IPS DF 4.7 (cell line): Measurements from ENCODE around the gene MAML3.

Experiments used
- DNase-seq: peaks from one replicate; pipeline ENCODE4 v3.0.0-alpha.2; 2013; ENCODE audit warnings: low spot score; ENCODE audit errors: extremely low read depth

Gene MAML3

DNA sequence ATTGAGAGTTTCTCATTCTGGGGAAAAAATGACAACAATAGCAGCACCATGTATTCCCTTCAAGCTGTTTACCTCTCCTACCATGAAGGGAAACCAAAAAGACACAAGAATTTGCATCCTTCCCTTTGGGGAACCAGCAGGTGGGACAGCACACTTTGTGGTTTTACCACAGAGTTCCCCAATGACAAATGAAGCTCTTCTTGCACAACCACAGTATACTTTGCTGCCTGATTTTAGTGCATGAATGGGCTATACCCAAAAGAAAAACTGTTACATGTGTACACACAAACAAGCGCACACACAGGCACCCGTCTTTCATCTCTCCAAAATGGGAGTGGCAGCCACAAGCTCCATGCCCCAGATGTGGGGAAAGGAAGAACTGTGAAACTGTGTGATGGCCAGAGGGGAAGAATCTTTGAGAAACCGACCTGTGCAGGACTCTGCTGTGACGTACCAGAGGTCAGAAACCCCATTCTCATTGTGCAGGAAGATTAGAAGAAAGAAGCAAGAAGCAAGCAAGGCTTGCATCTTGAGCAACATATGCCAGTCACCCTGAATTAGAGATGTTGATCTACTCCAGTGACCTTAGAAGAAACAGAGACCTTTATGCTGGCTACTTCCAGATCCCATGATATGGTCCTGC lies 2.7 kb upstream of the MAML3 start:
- DNase-seq = no peak

DNA sequence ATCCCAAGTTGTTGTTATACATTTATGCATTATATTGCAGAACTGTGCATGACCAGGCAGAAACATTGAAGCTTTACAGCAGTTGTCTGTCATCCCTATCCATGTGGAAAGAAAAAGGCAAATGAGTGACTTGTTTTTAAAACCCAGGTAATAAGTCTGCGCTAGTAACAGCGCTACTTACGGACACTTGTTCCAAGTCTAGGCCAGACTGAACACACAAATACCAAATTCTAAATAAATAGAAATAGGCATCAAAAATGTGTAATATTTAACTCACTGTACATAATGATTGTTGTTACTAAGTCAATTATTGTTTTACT lies 548 bp upstream of the MAML3 start:
- DNase-seq = no peak

DNA sequence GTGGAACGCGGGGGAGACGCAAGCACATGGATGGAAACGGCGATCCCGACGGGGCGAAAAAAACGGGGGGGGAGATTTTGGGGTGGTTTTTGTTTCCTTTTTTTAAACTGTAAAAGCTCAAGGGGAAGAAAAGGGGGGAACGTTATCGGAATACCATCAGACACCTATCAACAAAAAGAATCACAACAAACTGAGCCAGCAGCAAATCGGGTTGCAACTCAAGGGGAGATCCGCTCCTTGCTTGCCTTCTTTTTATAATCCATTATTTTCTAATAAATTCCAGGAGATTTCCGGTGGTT lies 616 bp downstream of the MAML3 start:
- no peak for DNase-seq

DNA sequence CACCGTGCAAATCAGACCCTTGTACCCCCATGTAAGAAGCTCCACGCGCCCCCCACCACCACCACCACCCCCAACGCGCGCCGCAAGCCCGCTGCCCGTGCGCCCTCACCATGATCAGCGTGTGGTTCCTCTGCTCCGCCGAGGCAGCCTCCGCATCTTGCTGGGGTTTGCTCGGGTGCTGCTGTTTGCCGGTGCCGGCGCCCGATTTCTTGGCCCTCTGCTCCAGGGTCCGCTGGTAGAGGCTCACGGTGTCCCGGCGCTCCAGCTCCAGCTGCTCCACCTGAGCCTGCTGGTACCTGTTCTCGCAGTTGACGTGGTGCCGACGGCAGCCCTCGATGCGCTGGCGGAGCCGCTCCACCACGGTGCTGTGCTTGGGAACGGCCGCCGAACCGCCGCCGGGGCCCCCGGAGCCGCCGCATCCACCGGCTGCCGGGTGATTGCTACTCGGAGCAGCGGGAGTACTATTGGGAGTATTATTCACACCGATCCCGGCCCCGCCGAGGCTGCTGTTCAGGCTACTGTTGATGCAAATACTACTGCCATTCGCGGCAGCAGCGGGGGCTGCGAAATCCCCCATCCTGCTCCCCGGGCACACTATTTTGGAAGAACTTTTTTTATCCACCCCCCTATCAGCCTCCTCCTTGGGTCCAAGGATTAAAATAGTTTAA lies 1.1 kb downstream of the MAML3 start:
- no peak for DNase-seq

DNA sequence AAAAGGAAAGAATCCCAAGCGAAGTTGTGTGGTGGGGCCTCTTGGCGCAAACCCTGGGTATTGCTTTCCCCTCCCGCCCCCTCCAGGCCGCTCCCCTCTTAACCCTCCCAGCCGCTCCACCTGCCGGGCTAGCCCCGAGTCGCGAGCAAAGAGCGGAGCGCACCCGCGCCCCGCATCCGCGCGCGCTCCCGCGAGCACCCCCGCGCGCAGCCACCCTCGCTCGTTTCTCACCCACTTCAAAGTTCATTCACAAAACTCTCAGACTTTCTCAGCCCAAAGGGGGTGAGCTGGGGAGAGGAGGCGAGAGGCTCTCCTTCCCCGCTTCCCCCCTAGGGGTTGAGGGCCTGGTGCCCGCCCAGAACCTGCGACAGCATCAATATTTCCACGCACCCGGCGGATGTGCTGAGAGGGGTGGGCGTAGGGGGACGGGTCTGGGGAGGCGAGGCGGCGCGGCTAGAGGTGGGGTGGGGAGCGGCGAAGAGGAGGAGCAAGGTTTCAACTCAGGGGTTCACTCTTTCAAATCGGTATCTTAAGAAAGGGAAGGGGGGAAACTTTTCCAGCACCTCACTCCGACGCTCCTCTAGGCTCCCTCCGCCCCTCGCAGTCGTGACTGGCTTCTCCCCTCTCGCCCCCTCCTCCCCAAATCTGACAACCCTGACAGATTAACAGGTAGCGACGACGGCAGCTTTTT lies 1.8 kb downstream of the MAML3 start:
- DNase-seq = no peak

DNA sequence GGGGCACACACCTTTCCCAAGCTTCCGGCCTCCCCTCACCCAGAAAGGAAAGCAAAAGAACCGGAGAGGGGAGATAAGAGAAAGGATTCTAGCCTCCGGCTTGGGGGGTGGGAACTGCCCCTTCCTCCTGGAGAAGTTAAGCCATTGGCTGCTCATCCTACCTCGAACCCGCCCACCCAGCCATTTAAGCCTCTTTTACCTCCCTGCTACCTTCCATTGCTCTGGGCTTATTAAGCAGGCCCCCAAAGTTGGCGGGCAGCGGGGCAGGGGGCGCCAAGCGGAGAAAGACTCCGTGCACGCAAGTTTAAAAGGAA lies 2.3 kb downstream of the MAML3 start:
- DNase-seq = peak; percentile 81

DNA sequence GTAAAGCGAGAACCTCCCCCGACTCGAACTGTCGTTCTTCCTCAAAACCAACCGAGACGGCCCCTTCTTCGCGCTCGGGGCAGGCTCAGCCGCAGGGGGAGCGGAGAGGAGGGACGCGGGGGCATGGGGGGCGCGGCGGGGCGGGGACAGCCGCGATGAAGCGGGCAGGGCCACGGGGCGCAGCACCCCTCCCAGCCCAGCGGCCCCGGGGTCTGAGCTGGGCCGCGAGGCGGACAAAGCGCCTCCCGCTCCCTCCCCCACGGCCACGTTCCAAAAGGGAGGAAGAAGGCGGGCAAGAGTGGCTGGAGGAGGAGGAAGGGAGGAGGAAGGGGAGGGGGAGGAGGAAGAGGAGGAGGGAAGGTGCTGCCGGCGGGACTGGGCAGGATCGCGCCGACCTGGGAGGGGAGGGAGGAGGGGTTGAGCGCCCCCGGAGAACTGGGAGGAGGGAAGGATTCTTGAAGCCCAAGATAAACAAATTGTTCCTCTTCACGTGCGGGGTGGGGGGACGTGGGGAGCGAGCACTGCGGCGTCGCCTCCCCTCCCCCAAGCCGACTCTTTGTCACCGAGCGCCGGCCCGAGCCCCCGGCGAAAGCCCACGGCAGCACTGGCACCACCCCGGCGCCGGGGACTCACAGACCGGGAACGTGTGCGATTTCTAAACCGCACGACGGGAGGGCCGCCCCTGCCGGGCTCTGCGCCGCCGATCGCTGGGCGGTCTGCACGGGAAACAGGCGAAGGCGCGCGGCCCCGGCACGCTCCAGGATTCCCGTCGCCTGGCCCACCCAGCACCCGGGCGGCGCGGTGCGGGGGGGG lies 2.9 kb downstream of the MAML3 start:
- peak; percentile 68 for DNase-seq

DNA sequence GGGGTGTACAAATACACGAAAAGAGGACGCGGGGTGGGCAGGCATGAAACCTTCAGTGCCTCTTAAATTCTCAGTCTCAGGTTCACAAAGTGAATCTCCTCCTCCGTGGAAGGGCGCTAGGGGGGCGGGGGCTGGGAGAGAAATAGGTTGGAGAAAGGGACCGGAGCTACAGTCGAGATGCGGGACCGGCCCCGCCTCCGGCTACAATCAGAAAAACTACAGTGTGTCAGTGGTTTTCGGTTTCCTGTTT lies 3.4 kb downstream of the MAML3 start:
- no peak for DNase-seq

DNA sequence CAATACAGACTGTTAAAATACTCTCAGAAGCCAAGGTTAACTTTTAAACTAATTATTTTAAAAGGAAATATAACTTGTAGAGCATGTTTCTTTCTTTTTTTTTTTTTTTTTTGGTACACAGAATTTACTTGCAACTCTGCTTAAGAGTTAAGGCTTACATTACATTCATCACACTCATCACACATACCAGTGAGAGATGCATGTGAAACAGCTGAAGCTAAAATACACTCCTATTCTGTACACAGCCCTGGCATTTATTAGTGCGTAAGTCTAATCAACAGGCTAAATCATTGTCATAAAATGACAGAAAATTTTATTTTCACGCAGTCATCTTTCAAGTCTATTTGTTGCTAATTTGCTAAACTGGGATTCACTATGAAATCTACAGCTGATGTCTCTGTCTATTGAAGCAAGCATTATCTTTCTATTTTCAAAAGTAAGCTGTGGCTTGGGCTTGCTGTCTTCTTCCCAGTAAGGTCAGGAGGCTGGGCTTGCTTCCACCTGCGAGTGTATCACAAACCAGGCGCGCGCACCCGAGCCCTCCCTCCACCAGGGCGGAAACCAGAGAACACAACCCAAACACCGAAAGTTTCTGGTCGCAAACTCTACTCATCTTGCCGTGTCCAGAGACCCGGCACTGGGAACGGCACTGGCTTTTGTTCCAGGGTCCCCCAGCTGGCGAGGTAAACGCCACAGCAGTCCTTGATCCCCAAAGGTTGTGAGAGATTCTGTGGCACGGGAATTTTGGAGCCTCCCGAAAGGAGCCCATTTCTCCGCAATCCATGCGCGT lies 3.9 kb downstream of the MAML3 start:
- DNase-seq = no peak

DNA sequence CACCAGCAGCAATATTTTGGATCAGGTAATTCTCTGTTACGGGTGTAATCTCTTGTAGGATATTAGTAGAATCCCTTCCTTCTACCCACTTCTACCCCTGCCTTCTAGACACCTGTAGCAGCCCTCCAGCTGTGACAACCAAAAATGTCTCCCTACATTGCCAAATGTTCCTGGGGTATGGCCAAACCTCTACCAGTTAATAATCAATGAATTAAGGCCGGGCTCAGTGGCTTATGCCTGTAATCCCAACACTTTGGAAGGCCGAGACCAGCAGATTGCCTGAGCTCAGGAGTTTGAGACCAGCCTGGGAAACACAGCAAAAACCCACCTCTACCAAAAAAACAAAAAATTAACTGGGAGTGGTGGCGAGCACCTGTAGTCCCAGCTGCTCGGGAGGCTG lies 9.9 kb downstream of the MAML3 start:
- no peak for DNase-seq

DNA sequence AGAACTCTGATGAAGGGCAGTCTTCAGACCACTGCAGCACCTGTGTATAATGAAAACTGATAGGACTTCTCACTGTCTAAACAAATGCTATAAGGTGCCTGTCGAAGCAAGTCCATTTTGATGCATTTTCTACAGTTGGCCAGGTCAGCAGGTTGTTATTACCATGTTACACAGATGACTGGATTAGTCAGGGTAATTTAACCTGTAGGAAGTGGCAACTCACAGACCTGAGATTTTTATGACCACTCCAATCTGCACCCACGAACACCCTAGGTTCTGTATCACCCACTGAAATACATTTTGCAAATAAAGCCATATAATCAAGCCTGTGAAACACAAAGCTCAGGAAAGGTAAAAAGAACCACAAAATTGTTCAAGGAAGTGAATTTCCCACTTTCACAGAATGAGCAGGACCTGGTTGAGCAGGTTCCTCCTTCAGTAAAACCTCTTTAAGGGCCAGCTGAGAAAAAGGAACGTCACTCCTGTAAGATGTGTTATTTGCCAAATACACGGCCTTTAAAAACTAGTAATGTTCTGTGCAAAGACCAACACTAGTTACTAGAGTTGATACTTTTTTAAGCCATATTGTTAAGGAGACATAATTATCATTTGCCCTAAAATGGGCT lies 12.7 kb downstream of the MAML3 start:
- DNase-seq = no peak

DNA sequence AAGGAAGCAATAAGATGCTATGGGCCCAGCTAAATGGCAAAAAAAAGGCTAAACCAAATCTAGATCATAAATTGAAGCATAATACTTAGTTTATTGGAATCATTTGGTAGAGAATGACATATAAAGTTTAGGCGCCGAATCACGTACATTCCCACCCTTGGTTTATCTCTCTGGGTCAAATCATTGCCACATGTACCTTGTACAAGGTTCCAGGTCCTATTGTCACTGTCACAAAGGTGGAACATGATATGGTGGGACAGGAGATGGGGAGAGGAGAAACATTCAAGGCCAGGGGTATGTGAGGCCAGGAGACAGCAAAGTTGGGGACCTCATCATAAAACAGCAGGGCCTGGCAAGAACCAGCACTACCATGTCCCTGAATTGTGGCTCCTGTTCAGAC lies 13.4 kb downstream of the MAML3 start:
- no peak for DNase-seq

DNA sequence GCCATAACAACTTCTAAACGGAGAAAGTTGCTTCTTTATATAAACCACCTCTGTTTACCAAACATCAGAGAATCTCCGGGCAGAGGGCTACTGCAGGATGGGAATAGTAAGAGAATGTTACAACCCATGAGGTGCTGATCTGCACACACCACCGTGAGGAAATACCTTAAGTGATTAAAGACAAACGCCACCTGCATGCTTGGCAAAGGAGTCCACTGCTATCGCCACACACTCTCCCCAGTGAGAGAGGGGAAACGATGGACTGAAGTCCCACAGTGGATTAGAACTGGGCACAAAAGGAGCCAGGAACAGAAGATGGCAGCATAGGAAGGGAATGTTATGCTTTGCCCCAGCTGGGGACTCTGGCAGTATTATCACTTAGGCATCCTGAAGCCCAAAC lies 15.6 kb downstream of the MAML3 start:
- DNase-seq = no peak

DNA sequence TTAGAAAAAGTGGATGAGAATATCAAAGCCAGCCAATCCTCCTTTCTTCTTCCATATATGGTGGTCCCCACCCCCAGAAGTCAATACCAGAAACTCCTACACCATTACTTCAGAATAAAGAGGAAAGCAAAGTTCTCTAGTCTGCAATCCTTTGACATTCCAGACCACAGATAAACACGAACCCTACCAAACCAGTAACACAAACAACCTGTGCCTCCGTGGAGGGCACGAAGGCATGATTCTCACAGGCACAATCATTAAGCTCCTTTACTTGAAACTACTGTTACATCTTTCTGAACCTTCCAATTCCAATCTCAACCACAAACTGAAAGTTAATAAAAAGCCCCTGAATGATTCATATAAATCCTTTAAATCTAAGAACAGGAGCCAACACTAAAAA lies 16.3 kb downstream of the MAML3 start:
- no peak for DNase-seq

DNA sequence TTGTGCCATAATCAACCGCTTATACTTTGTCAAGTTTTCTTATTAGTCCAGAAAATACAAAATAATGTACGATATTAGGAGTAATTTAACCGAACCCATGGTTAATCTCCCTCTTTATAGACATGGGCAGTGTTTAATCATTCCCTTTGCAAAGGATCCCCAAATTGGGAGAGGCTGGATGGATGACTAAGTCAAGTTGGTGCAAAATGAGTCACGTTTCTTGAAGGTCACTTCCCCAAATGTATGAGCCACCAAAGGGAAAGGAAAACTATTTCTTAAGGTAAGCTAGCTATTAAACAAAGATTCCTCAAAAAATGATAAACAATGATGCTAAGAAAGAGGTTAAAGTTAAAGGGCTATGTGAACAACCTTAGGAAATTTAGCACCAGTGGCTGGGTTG lies 17.5 kb downstream of the MAML3 start:
- no peak for DNase-seq

DNA sequence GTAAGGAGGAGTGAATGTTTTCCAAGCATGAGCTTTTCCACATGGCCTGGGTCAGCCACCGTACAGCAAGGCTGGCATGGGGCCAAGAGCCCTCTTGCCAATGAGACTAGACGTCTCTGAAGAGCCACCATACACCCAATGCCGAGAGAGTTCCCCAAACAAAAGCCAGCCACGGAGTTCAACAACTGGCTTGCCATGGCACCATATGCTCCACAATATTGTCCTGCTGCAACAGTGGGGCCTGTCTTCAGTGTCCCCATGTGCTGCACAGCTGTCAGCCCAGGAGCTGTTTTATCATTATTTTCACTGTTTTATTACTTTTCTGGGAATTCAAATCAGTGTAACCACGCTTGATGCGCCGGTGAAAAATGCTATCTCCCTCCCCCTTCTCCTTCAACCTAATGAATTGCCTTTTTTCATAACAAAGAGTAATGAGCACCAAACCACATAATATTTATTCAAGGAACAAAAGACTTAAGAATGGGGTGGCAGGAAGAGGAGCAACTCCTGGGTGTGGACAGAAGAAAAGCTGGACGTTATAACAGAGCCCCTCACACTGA lies 18.4 kb downstream of the MAML3 start:
- no peak for DNase-seq

DNA sequence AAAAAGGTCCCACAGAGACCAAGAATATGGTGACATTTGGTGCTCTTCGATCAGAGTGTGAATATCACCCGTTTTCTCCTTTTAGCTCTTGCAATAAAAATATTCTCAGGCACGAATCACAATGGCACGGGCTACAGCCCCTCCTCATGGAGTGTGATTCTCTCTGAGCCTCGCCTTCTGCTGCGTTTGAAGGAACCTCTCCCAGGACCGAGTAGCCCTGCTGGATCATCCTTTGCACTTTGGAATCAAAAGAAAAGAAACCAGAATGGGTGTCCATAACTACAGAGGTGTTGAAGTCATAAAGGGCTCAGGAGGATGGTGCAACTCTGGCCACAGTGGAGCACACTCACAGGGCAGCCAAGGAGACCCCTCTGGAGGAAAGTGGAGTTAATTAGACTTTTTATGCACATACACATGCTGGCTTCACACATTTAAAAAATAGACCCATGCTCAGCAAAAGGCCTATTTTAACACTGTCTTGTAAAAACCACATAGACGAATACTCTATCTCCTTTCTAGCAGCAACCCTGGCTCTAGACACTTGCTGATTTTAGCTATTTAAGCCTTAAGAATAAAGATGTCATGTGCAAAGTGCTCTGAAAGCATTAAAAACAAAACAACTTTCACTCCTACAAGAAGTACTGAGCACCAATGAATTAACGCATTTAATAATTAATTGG lies 19.1 kb downstream of the MAML3 start:
- DNase-seq = no peak

DNA sequence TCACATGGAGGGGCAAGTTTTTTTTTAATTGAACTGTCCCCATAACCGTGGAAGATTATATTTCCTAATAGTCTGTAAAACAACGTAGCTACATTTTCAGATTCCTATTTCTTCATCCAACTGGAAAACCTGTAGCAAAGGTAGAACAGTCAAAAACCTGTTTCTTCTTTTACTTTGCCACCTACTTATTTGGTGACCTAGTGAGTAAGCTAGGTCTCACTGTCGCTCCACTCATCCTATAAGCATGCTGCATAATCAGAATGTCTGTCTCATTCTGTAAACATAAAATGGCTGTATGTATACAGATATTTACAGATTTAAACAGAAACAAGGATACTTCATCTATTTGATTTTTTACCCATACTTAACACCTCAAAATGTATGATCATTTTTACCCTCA lies 20.4 kb downstream of the MAML3 start:
- no peak for DNase-seq

DNA sequence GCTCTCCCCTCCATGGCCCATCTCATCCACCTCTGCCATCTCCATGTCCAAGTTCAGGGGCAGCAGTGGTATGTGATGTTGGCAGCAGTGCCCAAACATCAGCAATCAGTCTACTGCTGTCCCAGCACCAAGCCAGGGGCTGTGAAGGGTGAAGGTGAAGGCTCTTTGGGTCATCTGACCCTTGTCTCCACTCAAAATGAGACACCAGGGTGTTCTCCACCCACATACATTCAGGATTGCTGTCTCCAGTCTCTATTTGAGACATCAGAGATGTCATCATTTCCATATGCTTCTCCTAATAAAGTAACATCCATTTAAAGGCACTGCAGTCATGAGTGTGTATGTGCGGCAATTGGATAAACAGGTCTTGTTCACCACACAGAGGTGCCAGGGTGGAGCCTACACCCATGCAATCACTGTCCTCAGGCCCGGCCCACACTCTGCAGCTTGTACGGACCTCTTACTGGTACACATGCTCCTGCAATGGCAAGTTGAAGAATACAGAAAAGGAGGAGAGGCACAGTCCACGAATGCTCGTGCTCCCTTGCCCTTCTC lies 22.2 kb downstream of the MAML3 start:
- DNase-seq = no peak

DNA sequence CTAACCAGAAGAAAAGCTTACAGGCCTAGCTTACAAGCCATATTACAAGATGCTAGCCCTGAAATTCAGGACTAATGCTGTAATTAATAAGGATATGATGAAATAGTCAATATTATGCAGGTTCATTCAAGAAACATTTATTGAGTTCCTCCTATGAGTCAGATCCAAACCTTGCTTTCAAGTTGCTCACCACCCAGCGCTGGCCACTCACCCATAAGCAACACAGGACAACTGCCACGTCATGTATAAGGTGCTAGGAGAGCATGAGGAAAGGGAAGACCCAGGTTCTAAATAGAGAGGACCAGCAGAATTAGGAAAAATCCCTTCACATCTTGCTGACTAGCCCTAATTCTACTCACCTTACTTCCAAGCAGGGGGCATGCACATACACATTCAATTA lies 23.3 kb downstream of the MAML3 start:
- no peak for DNase-seq

DNA sequence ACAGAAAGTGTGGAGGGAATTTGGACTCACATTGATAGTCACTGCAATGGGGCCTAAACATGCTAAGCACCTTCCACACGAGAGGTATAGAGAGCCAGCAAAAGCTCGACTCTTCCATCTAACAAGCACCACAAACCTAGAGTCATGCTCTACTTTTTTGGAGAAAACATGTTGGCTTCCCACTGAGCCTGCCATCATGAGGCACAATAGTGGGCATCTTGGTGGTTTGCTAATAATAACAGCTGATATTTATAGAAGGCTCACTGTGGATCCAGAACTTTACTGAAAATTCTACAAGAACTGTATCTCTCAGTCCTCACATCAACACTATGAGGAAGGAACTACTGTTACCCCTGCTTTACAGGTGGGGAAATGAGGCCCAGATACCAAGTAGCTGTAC lies 26.6 kb downstream of the MAML3 start:
- DNase-seq = no peak
